ENCODE results near the gene HDLBP.

The HDLBP gene

DNA sequence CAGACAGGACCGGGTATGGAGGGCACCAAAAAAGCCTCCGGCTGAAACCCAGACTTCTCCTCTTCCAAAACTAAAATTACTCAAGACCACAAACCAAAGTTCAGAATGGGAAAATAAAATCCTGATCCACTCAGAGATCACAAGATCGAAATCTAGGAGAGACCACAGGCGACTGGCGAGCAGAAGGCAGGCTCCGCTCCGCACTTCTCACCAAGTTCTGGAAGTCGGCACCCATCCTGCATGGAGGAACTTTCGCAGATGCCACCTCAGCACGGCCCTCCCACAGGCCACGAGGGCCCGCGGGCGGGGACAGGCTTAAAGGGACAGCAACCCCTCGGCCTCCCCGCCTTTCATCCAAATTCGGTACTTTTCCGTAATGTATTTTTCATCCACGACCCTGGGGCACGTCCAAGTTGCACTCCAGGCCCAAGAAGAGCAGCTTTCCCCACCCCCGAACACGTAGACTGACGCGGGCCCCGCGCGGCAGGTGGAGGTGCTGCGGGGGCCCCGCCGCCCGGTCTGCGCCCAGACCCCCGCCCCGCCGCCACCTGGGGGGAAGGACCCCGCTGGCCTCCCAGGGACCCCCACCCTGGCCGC, 43.7 kb downstream of the HDLBP start:
- peak; percentile 84 to 86 for DNase-seq (ENCODE audit: low read depth in 2 of 2)
- H3K4me3 ChIP-seq (replicated peaks in 1 of 2; ENCODE audit: low read depth in 2 of 2, low read length in 2 of 2) = peak overlapping the region; percentile 71 to 75
- TF ChIP-seq, protein P1, sequence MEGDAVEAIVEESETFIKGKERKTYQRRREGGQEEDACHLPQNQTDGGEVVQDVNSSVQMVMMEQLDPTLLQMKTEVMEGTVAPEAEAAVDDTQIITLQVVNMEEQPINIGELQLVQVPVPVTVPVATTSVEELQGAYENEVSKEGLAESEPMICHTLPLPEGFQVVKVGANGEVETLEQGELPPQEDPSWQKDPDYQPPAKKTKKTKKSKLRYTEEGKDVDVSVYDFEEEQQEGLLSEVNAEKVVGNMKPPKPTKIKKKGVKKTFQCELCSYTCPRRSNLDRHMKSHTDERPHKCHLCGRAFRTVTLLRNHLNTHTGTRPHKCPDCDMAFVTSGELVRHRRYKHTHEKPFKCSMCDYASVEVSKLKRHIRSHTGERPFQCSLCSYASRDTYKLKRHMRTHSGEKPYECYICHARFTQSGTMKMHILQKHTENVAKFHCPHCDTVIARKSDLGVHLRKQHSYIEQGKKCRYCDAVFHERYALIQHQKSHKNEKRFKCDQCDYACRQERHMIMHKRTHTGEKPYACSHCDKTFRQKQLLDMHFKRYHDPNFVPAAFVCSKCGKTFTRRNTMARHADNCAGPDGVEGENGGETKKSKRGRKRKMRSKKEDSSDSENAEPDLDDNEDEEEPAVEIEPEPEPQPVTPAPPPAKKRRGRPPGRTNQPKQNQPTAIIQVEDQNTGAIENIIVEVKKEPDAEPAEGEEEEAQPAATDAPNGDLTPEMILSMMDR (IDR thresholded peaks at IDR 0.05; ENCODE audit: low read depth, low read length) = no peak

DNA sequence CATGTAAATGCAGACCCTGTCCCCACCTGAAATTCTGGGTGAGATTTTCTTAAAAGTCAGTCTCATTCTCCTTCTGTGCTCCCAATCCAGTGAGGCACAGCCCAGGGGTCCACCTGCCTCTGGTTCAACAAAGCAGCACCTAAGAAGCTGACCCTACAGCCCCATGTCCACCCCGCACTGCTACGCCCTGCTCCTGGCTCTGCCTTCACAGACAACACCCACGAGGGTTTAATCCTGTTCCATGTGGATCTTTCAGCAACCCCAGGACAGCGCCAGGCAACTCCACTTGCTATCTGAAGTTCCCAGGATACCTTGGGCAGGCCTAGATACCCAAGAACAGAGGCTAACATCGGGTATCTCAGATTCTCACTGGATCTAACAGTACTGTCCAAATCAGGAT, 44.9 kb downstream of the HDLBP start:
- TF ChIP-seq, protein P1 (IDR thresholded peaks at IDR 0.05; ENCODE audit: low read depth, low read length) = no peak
- no peak for DNase-seq (ENCODE audit: low read depth in 2 of 2)
- H3K4me3 ChIP-seq (replicated peaks in 1 of 2; ENCODE audit: low read depth in 2 of 2, low read length in 2 of 2) = peak overlapping the region; percentile 71 to 75

DNA sequence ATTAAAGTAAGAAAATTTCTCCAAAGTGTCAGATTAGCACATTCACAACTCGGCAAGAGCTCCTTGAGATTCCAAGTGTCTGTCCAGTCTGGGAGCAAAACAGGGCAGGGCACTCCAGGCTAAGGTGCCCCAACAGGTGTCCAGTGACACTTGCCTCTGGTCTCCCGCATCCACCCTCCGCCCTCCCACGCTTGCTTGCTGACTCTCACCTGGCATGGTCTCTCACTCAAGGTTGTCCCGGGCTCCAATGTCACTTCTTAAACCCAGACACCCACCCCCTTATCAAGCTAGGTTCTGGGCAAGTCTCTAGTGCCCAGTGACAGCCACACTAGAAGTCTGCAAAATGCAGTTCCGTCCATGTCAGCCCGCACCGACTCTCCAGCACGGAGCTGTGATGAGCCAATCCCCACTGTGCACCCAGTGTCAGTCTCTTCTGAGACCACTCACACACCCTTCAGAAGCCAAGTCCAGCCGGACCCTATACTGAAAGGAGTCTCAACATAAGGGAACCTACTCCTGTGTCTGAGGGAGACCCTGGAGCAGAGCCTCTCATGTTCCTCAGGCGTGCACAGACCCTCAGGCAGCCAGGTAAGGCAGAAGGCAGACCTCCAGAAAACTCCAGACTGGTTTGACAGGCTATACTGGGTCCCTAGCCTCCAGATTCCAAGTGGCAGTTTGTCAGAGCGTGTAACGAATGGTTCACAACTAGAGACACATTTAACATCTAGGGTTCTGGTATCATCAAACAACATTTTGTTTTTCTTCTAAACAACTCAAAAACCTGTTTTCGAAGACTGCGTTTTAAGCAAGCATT, 45.6 kb downstream of the HDLBP start:
- DNase-seq (ENCODE audit: low read depth in 2 of 2) = no peak
- TF ChIP-seq, protein P1 (IDR thresholded peaks at IDR 0.05; ENCODE audit: low read depth, low read length) = no peak
- peak overlapping the region in 1 of 2 donors; percentile 75 for H3K4me3 ChIP-seq (replicated peaks in 1 of 2; ENCODE audit: low read depth in 2 of 2, low read length in 2 of 2)

DNA sequence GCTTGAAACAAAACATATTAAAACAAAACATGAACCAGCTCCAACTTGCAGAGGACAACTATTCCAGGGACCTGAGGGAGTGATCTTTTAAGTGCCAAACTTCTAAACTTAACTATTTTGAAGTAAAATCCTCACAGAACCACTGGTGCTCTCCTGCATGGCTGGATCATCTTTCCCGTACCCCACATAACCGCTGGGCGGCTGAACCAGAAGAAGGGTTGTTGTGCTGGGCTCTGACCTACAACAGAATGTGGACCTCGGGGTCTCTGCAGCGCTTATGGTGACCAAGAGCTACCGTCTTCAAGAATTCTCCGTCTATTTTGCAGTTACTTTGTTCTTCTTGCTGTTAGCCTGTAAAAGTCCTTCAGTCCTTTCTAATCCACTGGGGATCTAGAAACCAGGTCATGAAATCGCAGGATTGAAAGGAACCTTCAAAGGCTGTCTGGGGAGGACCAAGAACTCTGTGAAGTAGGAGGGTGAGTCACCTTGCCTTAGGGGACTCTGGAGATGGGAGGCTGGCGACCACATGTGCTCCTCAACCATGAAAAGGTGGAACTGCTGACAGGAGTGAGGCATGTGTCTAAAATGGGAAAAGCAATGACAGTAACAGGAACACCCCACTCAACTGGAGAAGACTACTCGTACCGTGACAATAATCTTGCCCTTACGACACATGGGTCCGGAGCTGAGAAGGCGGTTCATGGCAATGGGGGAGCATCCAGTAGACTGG, 46.6 kb downstream of the HDLBP start:
- TF ChIP-seq, protein P1 (IDR thresholded peaks at IDR 0.05; ENCODE audit: low read depth, low read length) = no peak
- peak in 1 of 2 donors; percentile 51 for DNase-seq (ENCODE audit: low read depth in 2 of 2)
- H3K4me3 ChIP-seq (replicated peaks in 1 of 2; ENCODE audit: low read depth in 2 of 2, low read length in 2 of 2) = no peak overlapping the region

DNA sequence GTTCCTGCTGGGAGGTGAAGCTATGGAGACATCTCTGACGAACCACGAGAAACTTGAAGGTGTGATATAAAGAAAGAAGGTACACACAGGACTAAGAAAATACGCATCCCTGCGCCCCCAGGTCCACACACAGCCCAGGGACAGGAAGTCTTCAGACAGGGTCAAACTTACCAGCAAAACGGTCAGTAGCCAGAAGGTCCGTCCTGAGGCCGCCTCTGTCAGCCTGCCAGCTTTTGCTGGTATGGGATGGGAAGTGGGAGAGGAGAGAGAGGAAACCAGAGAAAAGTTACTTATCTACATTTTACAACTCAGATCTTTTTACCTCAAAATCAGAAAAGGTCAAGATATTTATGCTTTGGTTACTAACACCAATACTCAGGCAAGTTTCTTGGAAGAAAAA, 47.2 kb downstream of the HDLBP start:
- DNase-seq (ENCODE audit: low read depth in 2 of 2) = peak in 1 of 2 donors; percentile 29
- H3K4me3 ChIP-seq (replicated peaks in 1 of 2; ENCODE audit: low read depth in 2 of 2, low read length in 2 of 2) = no peak overlapping the region
- TF ChIP-seq, protein P1 (IDR thresholded peaks at IDR 0.05; ENCODE audit: low read depth, low read length) = no peak

DNA sequence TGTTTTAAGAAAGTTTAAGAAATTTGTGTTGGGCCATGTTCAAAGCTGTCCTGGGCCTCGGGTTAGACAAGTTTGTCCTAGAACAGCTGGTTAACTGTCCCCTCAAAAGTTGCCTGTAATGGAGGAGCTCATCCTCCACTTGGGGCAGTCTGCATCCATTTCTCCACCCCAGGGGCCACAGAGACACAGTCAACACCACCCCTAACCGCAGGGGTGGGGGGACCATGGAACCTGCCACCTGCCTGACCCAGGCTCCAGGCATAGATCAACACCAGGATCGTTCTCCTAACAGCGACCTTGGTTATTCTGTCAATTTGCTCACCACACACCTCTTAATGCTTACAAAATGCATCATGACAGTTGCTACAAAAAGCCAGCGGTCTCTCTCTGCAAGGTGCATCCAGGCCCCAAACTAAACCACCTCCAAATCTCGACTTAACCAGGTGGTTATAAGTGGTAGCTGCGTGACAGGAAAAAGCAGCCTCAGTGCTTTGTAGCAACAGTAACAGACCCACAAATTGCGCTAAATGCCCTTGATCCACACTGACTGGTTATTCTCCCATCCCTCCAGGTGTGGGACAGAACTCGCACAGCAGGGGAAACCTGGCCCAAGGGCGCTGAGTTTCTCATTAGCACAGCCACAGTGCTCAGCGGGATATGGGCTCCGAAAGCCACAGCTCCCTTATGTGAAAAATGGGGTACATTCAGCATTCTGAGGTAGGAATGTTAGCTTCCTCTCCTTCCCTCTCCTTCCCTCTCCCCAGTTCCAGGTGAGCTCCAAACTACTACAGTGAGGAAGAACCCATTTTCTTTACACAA, 48.0 kb downstream of the HDLBP start:
- DNase-seq (ENCODE audit: low read depth in 2 of 2) = no peak
- no peak overlapping the region for H3K4me3 ChIP-seq (replicated peaks in 1 of 2; ENCODE audit: low read depth in 2 of 2, low read length in 2 of 2)
- TF ChIP-seq, protein P1 (IDR thresholded peaks at IDR 0.05; ENCODE audit: low read depth, low read length) = no peak
